HEK293 (cell line): Measurements from ENCODE around the gene PDGFA.

Experiments used
- HIC1 ChIP-seq: fragments of 450-650 bp; formaldehyde crosslinking; IDR thresholded peaks from 2 replicates; pipeline ENCODE4 v1.5.1; 2016; ENCODE audit warnings: missing biosample characterization, missing genetic modification characterization
- KLF17 ChIP-seq: fragments of 450-650 bp; formaldehyde crosslinking; IDR thresholded peaks from 2 replicates; pipeline ENCODE4 v1.5.1; 2016; ENCODE audit warnings: missing biosample characterization, missing genetic modification characterization
- KLF9 ChIP-seq: fragments of 450-650 bp; formaldehyde crosslinking; IDR thresholded peaks from 2 replicates; pipeline ENCODE4 v1.5.1; 2016; ENCODE audit warnings: missing biosample characterization, missing genetic modification characterization, low read depth
- MYNN ChIP-seq: fragments of 450-650 bp; formaldehyde crosslinking; IDR thresholded peaks from 2 replicates; pipeline ENCODE4 v1.5.1; 2016; ENCODE audit warnings: missing biosample characterization, missing genetic modification characterization, borderline replicate concordance
- OVOL3 ChIP-seq: fragments of 450-650 bp; formaldehyde crosslinking; IDR thresholded peaks from 2 replicates; pipeline ENCODE4 v1.5.1; 2016; ENCODE audit warnings: missing biosample characterization, missing genetic modification characterization
- PATZ1 ChIP-seq: fragments of 450-650 bp; formaldehyde crosslinking; IDR thresholded peaks from 2 replicates; pipeline ENCODE4 v1.5.1; 2016; ENCODE audit warnings: missing biosample characterization, missing genetic modification characterization
- SP2 ChIP-seq: fragments of 450-650 bp; formaldehyde crosslinking; IDR thresholded peaks from 2 replicates; pipeline ENCODE4 v1.5.1; 2016; ENCODE audit warnings: missing biosample characterization, missing genetic modification characterization
- SP3 ChIP-seq: fragments of 450-650 bp; formaldehyde crosslinking; IDR thresholded peaks from 2 replicates; pipeline ENCODE4 v1.5.1; 2016; ENCODE audit warnings: missing biosample characterization, missing genetic modification characterization
- WT1 ChIP-seq: fragments of 450-650 bp; formaldehyde crosslinking; IDR thresholded peaks from 2 replicates; pipeline ENCODE4 v1.5.1; 2016; ENCODE audit warnings: missing biosample characterization, missing genetic modification characterization
- ZBTB10 ChIP-seq: fragments of 450-650 bp; formaldehyde crosslinking; IDR thresholded peaks from 2 replicates; pipeline ENCODE4 v1.5.1; 2016; ENCODE audit warnings: missing biosample characterization, missing genetic modification characterization
- ZBTB7A ChIP-seq: fragments of 450-650 bp; formaldehyde crosslinking; IDR thresholded peaks from 2 replicates; pipeline ENCODE4 v1.5.1; 2016; ENCODE audit warnings: low read depth, missing biosample characterization, missing genetic modification characterization
- ZBTB8A ChIP-seq: fragments of 450-650 bp; formaldehyde crosslinking; IDR thresholded peaks from 2 replicates; pipeline ENCODE4 v1.5.1; 2016; ENCODE audit warnings: missing biosample characterization, missing genetic modification characterization
- ZFHX2 ChIP-seq: fragments of 450-650 bp; formaldehyde crosslinking; conservative IDR thresholded peaks from 2 replicates; pipeline ENCODE4 v1.5.1; 2016; ENCODE audit warnings: missing biosample characterization, missing genetic modification characterization
- ZIC2 ChIP-seq: fragments of 450-650 bp; formaldehyde crosslinking; IDR thresholded peaks from 2 replicates; pipeline ENCODE4 v1.5.1; 2016; ENCODE audit warnings: missing biosample characterization, missing genetic modification characterization
- ZNF138 ChIP-seq: fragments of 450-650 bp; formaldehyde crosslinking; IDR thresholded peaks from 2 replicates; pipeline ENCODE4 v1.5.1; 2016; ENCODE audit warnings: missing biosample characterization, missing genetic modification characterization, borderline replicate concordance
- ZNF18 ChIP-seq: fragments of 450-650 bp; formaldehyde crosslinking; IDR thresholded peaks from 2 replicates; pipeline ENCODE4 v1.5.1; 2016; ENCODE audit warnings: missing biosample characterization, missing genetic modification characterization
- ZNF335 ChIP-seq: fragments of 450-650 bp; formaldehyde crosslinking; conservative IDR thresholded peaks from 2 replicates; pipeline ENCODE4 v1.5.1; 2016; ENCODE audit warnings: missing biosample characterization, missing genetic modification characterization
- ZNF394 ChIP-seq: fragments of 450-650 bp; formaldehyde crosslinking; IDR thresholded peaks from 2 replicates; pipeline ENCODE4 v1.5.1; 2016; ENCODE audit warnings: missing biosample characterization, missing genetic modification characterization, mild to moderate bottlenecking, moderate library complexity, borderline replicate concordance
- ZNF398 ChIP-seq: fragments of 450-650 bp; formaldehyde crosslinking; IDR thresholded peaks from 2 replicates; pipeline ENCODE4 v1.5.1; 2017; ENCODE audit warnings: missing biosample characterization, missing genetic modification characterization
- ZNF514 ChIP-seq: fragments of 450-650 bp; formaldehyde crosslinking; IDR thresholded peaks from 2 replicates; pipeline ENCODE4 v1.5.1; 2016; ENCODE audit warnings: missing biosample characterization, missing genetic modification characterization
- ZNF549 ChIP-seq: fragments of 450-650 bp; IDR thresholded peaks from 2 replicates; pipeline ENCODE4 v1.5.1; 2018; ENCODE audit warnings: missing biosample characterization, missing genetic modification characterization, mild to moderate bottlenecking, inconsistent platforms, moderate library complexity
- ZNF654 ChIP-seq: fragments of 450-650 bp; formaldehyde crosslinking; IDR thresholded peaks from 2 replicates; pipeline ENCODE4 v1.5.1; 2016; ENCODE audit warnings: low read depth, missing biosample characterization, missing genetic modification characterization
- ZNF707 ChIP-seq: fragments of 450-650 bp; formaldehyde crosslinking; IDR thresholded peaks from 2 replicates; pipeline ENCODE4 v1.5.1; 2016; ENCODE audit warnings: missing biosample characterization, missing genetic modification characterization
- ZNF830 ChIP-seq: fragments of 450-650 bp; IDR thresholded peaks from 2 replicates; pipeline ENCODE4 v1.5.0; 2018; ENCODE audit warnings: missing biosample characterization, missing genetic modification characterization, low read depth, mild to moderate bottlenecking, moderate library complexity
- ZXDB ChIP-seq: fragments of 450-650 bp; formaldehyde crosslinking; IDR thresholded peaks from 2 replicates; pipeline ENCODE4 v1.5.1; 2016; ENCODE audit warnings: missing biosample characterization, missing genetic modification characterization

The PDGFA gene

GRCh38 chr7:522071-522950, 2.7 kb upstream of the PDGFA start (continued):
- TF ChIP-seq ZNF18: peak; percentile 58; the same call in 1 of the 2 replicates
- peak; percentile 74 for TF ChIP-seq KLF9
- peak; percentile 99 for TF ChIP-seq ZFHX2 (tag by site-specific recombination)
- TF ChIP-seq SP2 (tag by site-specific recombination): peak; percentile 37; the same call in 1 of the 2 replicates
- TF ChIP-seq HIC1 (tag by site-specific recombination): 0 out of 2 replicates have a peak, but pooled peaks have one; percentile 41
- TF ChIP-seq SP3: peak; percentile 23; the same call in 1 of the 2 replicates
- TF ChIP-seq MYNN (tag by site-specific recombination): no peak
- peak; percentile 60 for TF ChIP-seq PATZ1
- 0 out of 2 replicates have a peak, but pooled peaks have one; percentile 23 for TF ChIP-seq ZXDB (tag by site-specific recombination)
- TF ChIP-seq ZBTB8A: peak; percentile 70
- peak; percentile 14; the same call in 1 of the 2 replicates for TF ChIP-seq KLF17 (tag by site-specific recombination)
- peak; percentile 37; the same call in 1 of the 2 replicates for TF ChIP-seq ZNF394
- peak; percentile 72 for TF ChIP-seq ZBTB7A
- no peak for TF ChIP-seq ZNF514 (tag by site-specific recombination)
- TF ChIP-seq ZNF707: no peak
- peak; percentile 98 for TF ChIP-seq ZIC2 (tag by site-specific recombination)
- TF ChIP-seq OVOL3 (tag by site-specific recombination): 0 out of 2 replicates have a peak, but pooled peaks have one; percentile 5
- peak; percentile 59 for TF ChIP-seq ZNF335 (tag by site-specific recombination)
- TF ChIP-seq ZNF654: no peak
- peak; percentile 51 for TF ChIP-seq ZNF398 (tag by site-specific recombination)
- no peak for TF ChIP-seq ZNF830 (tag by site-specific recombination)
- no peak for TF ChIP-seq ZNF138 (tag by site-specific recombination)
- TF ChIP-seq ZNF549 (tag by site-specific recombination): no peak
- peak; percentile 5; the same call in 1 of the 2 replicates for TF ChIP-seq WT1 (tag by site-specific recombination)
- no peak for TF ChIP-seq ZBTB10 (tag by site-specific recombination)
